GM23338 (cell line): ENCODE measurements around the gene MUC5B. TPM values are rescaled to one million over a fixed set of nuclear protein-coding genes. Genes with fewer than 3 reads are reported as not detected.

Experiments
- ATAC-seq: fragments of 200-7000 bp; cut with Tn5 transposase; 3 replicates; pipeline ENCODE4 v1.9.1; 2020
- DNase-seq: peaks from one replicate; pipeline ENCODE4 v3.0.0-alpha.2; 2015; ENCODE audit warnings: low spot score
- H2AFZ ChIP-seq: fragments of 200-600 bp; sonication (generic); 2 replicates; pipeline ENCODE4 v1.8.0; 2016; ENCODE audit warnings: antibody characterized with exemption, mild to moderate bottlenecking, moderate library complexity
- H3F3A ChIP-seq: fragments of 200-600 bp; sonication (generic); replicated peaks from 2 replicates; pipeline ENCODE4 v1.8.0; 2017; ENCODE audit warnings: antibody characterized with exemption, mixed run types, low read depth
- H3K27ac ChIP-seq: fragments of 200-600 bp; sonication (generic); 2 replicates; pipeline ENCODE4 v1.6.1; 2016; ENCODE audit warnings: low read depth
- H3K27me3 ChIP-seq: fragments of 200-600 bp; sonication (generic); 2 replicates; pipeline ENCODE4 v1.8.0; 2016; ENCODE audit warnings: mild to moderate bottlenecking, mixed run types, moderate library complexity; ENCODE audit not compliant: insufficient read depth
- H3K36me3 ChIP-seq: fragments of 200-600 bp; sonication (generic); 2 replicates; pipeline ENCODE4 v1.8.0; 2016; ENCODE audit warnings: mild to moderate bottlenecking; ENCODE audit not compliant: insufficient read depth
- H3K4me1 ChIP-seq: fragments of 200-600 bp; sonication (generic); 2 replicates; pipeline ENCODE4 v1.8.0; 2016; ENCODE audit warnings: mild to moderate bottlenecking, moderate library complexity; ENCODE audit not compliant: insufficient read depth
- H3K4me2 ChIP-seq: fragments of 200-600 bp; sonication (generic); 2 replicates; pipeline ENCODE4 v1.7.1; 2017; ENCODE audit warnings: mixed run types
- H3K4me3 ChIP-seq: fragments of 200-600 bp; sonication (generic); 2 replicates; pipeline ENCODE4 v1.6.1; 2016; ENCODE audit warnings: mixed run types
- H3K79me2 ChIP-seq: fragments of 200-600 bp; sonication (generic); replicated peaks from 2 replicates; pipeline ENCODE4 v1.8.0; 2017; ENCODE audit warnings: mild to moderate bottlenecking; ENCODE audit not compliant: insufficient read depth
- H3K9me2 ChIP-seq: fragments of 200-600 bp; sonication (generic); 2 replicates; pipeline ENCODE4 v1.8.0; 2017; ENCODE audit not compliant: insufficient read depth
- H4K20me1 ChIP-seq: fragments of 200-600 bp; sonication (generic); replicated peaks from 2 replicates; pipeline ENCODE4 v1.8.0; 2017; ENCODE audit warnings: mild to moderate bottlenecking; ENCODE audit not compliant: insufficient read depth
- H3K27ac Mint-ChIP-seq: 2 replicates; pipeline ENCODE4 v1.8.0; 2020; ENCODE audit warnings: inconsistent platforms, mild to moderate bottlenecking, moderate library complexity, mixed read lengths
- H3K27me3 Mint-ChIP-seq: 3 replicates; pipeline ENCODE4 v1.8.0; 2022; ENCODE audit warnings: low read depth, mild to moderate bottlenecking, moderate library complexity, mixed read lengths, inconsistent platforms; ENCODE audit not compliant: insufficient read depth, poor library complexity
- H3K36me3 Mint-ChIP-seq: 3 replicates; pipeline ENCODE4 v1.8.0; 2021; ENCODE audit warnings: low read depth, mild to moderate bottlenecking, inconsistent platforms, moderate library complexity, mixed read lengths
- H3K4me1 Mint-ChIP-seq: 3 replicates; pipeline ENCODE4 v1.8.0; 2020; ENCODE audit warnings: mild to moderate bottlenecking, inconsistent platforms, mixed read lengths
- H3K4me3 Mint-ChIP-seq: 3 replicates; pipeline ENCODE4 v1.8.0; 2021; ENCODE audit warnings: moderate library complexity, mild to moderate bottlenecking, inconsistent platforms, mixed read lengths
- H3K9me3 Mint-ChIP-seq: 3 replicates; pipeline ENCODE4 v1.8.0; 2020; ENCODE audit warnings: moderate library complexity, mild to moderate bottlenecking, inconsistent platforms, mixed read lengths
- CREB1 ChIP-seq: fragments of 250-450 bp; sonication (Bioruptor Pico); IDR thresholded peaks from 2 replicates; pipeline ENCODE4 v1.5.0; 2020; ENCODE audit warnings: low read depth, mild to moderate bottlenecking, moderate library complexity
- CTCF ChIP-seq, 2 experiments: fragments of 200-600 bp in 1 of 2; sonication (generic) in 1 of 2; conservative IDR thresholded peaks; 2 replicates each; pipeline versions ENCODE4 v1.5.1 to v1.6.1; 2016 to 2017; ENCODE audit warnings: antibody characterized with exemption in 2 of 2, low read depth in 2 of 2, mild to moderate bottlenecking in 2 of 2, moderate library complexity in 1 of 2
- EZH2 ChIP-seq: fragments of 200-600 bp; sonication (generic); IDR thresholded peaks from one replicate; pipeline ENCODE4 v1.8.0; 2017; ENCODE audit warnings: antibody characterized with exemption, mild to moderate bottlenecking, low read depth; ENCODE audit not compliant: unreplicated experiment
- EZH2phosphoT487 ChIP-seq: fragments of 200-600 bp; sonication (generic); IDR thresholded peaks from one replicate; pipeline ENCODE4 v1.8.1; 2018; ENCODE audit warnings: antibody characterized with exemption; ENCODE audit not compliant: unreplicated experiment
- JUNB ChIP-seq: IDR thresholded peaks from one replicate; pipeline ENCODE4 v1.6.1; 2016; ENCODE audit warnings: antibody characterized with exemption; ENCODE audit not compliant: unreplicated experiment
- NANOG ChIP-seq: IDR thresholded peaks from 2 replicates; pipeline ENCODE4 v1.6.1; 2016; ENCODE audit warnings: antibody characterized with exemption, borderline replicate concordance
- POLR2AphosphoS5 ChIP-seq: IDR thresholded peaks from 2 replicates; pipeline ENCODE4 v1.6.1; 2016; ENCODE audit warnings: antibody characterized with exemption, low read depth
- STAT1 ChIP-seq: IDR thresholded peaks from one replicate; pipeline ENCODE4 v1.6.1; 2016; ENCODE audit warnings: antibody characterized with exemption; ENCODE audit not compliant: unreplicated experiment
- ZNF114 ChIP-seq: fragments of 250-450 bp; sonication (Bioruptor Pico); IDR thresholded peaks from 2 replicates; pipeline ENCODE4 v1.5.0; 2020; ENCODE audit warnings: mild to moderate bottlenecking, moderate library complexity
- ZNF331 ChIP-seq: fragments of 250-450 bp; sonication (Bioruptor Pico); IDR thresholded peaks from 2 replicates; pipeline ENCODE4 v1.5.0; 2020; ENCODE audit warnings: low read depth, mild to moderate bottlenecking, moderate library complexity
- ZNF462 ChIP-seq: fragments of 250-450 bp; sonication (Bioruptor Pico); IDR thresholded peaks from 2 replicates; pipeline ENCODE4 v1.5.0; 2020; ENCODE audit warnings: mild to moderate bottlenecking, moderate library complexity
- polyA plus RNA-seq: library from polyadenylated mRNA; unstranded; fragments of >200 nt; fragmentation: Nextera tagmentation; extraction: Ambion mirVana; gene quantifications from 2 replicates; pipeline ENCODE4 v1.2.1, GENCODE V29; 2016
- total RNA-seq: library from RNA; depleted of rRNA; stranded (reverse); fragments of >200 nt; shearing (Covaris generic); gene quantifications from 2 replicates; pipeline ENCODE4 v1.2.3, GENCODE V29; 2014

Gene MUC5B
- total and polyA plus RNA-seq, 2 experiments from 2014 or later: 0.18 to 0.90 TPM

GRCh38 chr11:1260620-1261019, 37.8 kb downstream of the MUC5B start:
- TF ChIP-seq ZNF462 (no peak), EZH2 (no peak), ZNF331 (CRISPR knock-in tag) (no peak), EZH2phosphoT487 (no peak), POLR2AphosphoS5 (no peak), ZNF114 (CRISPR knock-in tag) (no peak), STAT1 (no peak), JUNB (no peak), CREB1 (CRISPR knock-in tag) (no peak), NANOG (no peak), CTCF (conservative IDR thresholded peaks at IDR 0.05; ENCODE audit: low read depth in 2 of 2) (no peak)
- Histone ChIP-seq H3K9me2 (no peaks in the 10 kb centered on the region), H2AFZ (no peak overlapping the region), H3K36me3 (no peaks in the 10 kb centered on the region), H3F3A (no peaks in the 10 kb centered on the region), H4K20me1 (no peaks in the 10 kb centered on the region), H3K79me2 (no peaks in the 10 kb centered on the region), H3K4me3 (no peak overlapping the region), H3K4me2 (no peak overlapping the region), H3K27me3 (no peaks in the 10 kb centered on the region), H3K27ac (no peak overlapping the region), H3K4me1 (no peaks in the 10 kb centered on the region; the same call in 1 of the 2 replicates)
- H3K4me3 Mint-ChIP-seq: no peak overlapping the region
- H3K36me3 Mint-ChIP-seq: peaks cover 12% of the 10 kb centered on the region
- H3K9me3 Mint-ChIP-seq: peaks cover 16% of the 10 kb centered on the region
- H3K27me3 Mint-ChIP-seq: peaks cover 9% of the 10 kb centered on the region
- no peak overlapping the region for H3K27ac Mint-ChIP-seq
- no peak for ATAC-seq
- no peak for DNase-seq
- peaks cover 2% of the 10 kb centered on the region; the same call in 2 of the 3 replicates for H3K4me1 Mint-ChIP-seq
